DMS153 treated with DMSO at 0.1 percent for 48 hours (cell line): Measurements from ENCODE around the gene RAB7A.
A peak's percentile ranks its signal among the peaks of the same experiment; 100 is the strongest.

Experiments
- DNase-seq: peaks from one replicate; lab custom pipeline; 2025; ENCODE audit not compliant: unreplicated experiment; lab: John Stamatoyannopoulos, UW

Gene RAB7A

DNA sequence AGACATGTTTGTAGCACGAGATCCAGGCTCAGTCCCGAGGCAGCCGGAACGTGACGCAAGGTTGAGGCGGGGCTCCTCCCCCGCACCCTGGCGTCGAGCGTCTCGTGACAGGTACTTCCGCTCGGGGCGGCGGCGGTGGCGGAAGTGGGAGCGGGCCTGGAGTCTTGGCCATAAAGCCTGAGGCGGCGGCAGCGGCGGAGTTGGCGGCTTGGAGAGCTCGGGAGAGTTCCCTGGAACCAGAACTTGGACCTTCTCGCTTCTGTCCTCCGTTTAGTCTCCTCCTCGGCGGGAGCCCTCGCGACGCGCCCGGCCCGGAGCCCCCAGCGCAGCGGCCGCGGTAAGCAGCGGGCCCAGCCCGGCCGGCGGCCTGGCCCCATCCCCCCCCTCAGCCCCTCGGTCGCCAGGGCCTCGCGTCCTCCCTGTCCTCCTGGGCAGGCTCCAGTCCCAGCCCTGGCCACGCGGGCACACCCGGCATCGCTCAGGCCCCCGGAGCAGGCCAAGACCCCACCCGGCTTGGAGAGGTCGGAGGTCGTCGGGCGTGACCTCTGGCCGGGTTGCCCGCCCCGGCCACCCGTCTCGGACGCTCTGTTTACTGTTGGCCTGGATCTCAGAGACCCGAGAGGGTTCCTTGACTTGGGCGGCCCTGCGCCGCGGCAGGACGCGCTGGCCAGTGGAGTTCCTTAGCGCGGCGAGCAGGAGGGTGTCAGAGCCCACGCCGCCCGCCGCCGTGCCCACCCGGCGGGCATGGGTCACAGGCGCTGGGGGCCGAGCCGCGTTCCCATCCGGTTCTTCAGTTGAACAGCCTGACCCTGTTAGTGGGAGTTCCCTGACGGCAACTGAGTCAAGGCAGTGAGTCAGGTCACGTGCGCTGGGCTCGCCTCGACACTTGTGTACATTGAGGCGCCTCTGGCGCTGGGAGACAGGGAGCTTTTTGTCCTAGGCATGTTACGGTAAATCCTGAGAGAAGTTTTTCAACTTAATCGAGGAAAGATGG, at the start of gene RAB7A:
Gene RAB7A, plus strand, starts transcription at position 161 of the 994 bp plus-strand sequence. CDS start 69,185 bp downstream, outside the sequence.
- DNase-seq, result peak; percentile 86

- DNase-seq, result no peak
These were observed 46.6 kb upstream of the RAB7A start for GRCh38 chr3:128679338-128679737.

- peak; percentile 99 for DNase-seq
These were observed 45.2 kb upstream of the RAB7A start for GRCh38 chr3:128680603-128681368.

- DNase-seq, result peak; percentile 81
These were observed 44.6 kb upstream of the RAB7A start for GRCh38 chr3:128681369-128681829.

DNA sequence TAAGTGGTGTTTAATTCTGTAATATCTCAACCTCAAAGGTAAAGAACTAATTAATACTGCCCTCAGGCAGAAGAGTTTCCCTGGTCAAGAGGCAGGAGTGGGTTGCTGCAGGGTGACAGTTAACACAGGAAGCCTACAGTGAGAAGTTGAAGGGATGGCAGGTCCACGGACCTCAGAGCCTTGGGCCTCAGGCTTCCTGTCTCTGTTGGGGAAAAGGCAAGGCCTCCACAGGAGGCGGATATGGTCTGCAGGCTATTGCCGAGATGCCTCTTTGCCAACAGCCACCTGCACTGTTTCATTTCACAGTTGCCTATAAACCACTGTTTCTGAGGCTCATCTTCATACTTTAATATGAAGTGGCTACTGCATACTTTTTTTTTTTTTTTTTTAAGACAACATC, 42.0 kb upstream of the RAB7A start:
- no peak for DNase-seq

GRCh38 chr3:128684986-128685726, 40.8 kb upstream of the RAB7A start:
- DNase-seq, result no peak

DNA sequence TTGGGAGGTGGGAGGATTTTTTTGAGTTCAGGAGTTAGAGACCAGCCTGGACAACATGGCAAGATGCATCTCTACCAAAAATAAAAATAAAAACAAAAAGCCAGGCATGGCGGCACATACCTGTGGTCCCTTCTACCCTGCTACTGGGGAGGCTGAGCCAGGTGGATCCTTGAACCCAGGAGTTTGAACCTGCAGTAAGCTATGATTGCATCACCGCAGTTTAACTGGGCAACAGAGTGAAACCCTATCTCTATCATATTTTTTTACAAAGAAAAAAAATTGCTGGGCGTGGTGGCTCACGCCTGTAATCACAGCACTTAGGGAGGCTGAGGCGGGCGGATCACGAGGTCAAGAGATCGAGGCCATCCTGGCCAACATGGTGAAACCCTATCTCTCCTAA, 39.5 kb upstream of the RAB7A start:
- no peak for DNase-seq

GRCh38 chr3:128689060-128689459, 36.9 kb upstream of the RAB7A start:
- no peak for DNase-seq

DNA sequence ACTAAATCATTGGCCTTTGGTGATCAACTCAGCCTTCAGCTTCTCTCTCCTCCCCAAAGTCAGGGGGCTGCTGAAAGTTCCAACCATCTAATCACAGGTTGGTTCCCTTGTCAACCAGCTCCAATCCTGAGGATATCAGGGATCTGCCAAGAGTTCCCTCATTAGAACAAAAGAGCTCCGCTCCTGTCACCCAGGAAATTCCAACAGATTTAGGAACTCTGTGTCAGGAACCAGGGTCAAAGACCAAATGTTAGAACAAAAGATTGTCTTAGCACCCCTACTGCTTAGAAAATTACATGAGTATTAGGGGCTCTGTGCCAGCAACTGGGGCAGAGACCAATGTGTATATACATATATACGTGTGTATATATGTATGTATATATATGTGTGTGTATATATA, 32.3 kb upstream of the RAB7A start:
- no peak for DNase-seq

DNA sequence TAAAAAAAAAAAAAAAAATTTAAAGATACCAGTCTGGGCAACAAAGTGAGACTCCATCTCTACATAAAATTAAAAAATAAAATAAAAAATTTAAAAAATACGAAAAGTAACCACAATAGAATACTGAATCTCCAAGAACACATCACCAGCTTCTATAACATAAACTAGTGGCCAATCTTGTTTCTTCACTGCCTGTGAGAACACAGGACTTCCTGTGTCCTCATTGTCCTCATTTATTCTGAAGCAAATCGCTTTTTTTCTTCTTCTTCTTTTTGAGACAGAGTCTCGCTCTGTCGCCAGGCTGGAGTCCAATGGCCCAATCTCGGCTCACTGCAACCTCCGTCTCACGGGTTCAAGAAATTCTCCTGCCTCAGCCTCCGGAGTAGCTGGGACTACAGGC, 28.6 kb upstream of the RAB7A start:
- DNase-seq, result no peak

GRCh38 chr3:128698211-128699047, 27.6 kb upstream of the RAB7A start:
- peak; percentile 36 for DNase-seq

DNA sequence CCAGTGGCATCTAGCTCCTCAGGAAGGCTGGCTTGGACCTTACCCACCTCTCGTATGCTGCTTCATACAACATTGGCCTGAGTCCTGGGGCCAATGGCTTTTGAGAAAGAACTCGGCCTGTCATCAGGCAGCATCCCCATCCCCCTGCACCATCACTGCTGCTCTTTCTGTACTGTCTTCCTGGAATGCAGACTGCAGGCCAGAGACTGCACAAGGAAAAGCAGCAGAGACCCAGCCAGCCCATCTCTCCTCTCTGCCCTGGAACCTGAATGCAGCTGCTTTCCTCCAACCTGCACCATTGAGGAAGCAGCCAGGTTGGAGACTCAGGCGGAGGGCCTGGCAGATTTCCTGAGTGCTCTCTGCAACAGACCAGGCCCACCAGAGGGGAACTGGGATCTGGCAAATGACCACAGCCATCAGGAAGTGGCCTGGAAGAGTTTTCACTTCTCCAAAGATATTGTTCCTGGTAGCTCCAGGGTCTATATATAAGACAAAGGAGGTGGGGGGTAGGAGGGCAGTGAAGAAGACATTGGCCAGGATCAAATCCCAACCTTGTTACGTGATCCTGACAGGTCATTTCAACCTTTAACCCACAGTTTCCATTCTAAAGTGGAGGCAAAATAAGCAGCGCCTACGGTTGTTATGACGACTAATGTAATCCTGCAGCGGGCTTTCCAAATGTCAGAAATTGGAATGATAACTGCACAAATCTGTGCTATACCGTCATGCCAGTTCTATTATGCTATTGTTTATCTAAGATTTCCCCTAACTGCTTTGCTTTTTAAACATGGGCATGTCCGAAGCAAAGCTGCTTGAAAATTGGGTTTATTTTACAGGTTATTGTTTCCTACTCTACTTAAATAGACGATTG, 24.4 kb upstream of the RAB7A start:
- no peak for DNase-seq

- no peak for DNase-seq
These were observed 23.6 kb upstream of the RAB7A start for GRCh38 chr3:128702391-128702790.

DNA sequence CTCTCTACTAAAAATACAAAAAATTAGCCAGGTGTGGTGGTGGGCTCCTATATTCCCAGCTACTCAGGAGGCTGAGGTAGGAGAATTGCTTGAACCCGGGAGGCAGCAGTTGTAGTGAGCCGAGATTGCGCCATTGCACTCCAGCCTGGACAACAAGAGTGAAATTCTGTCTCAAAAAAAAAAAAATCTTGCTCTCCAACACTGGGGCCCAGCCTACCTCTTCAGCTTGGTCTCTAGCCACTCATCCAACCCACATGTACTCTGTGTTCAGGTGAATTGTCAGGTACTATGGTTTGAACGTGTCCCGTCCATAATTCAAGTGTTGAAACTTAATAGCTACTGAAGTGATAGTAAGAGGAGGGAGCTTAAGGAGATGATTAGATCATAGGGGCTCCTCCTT, 22.4 kb upstream of the RAB7A start:
- DNase-seq, result no peak

DNA sequence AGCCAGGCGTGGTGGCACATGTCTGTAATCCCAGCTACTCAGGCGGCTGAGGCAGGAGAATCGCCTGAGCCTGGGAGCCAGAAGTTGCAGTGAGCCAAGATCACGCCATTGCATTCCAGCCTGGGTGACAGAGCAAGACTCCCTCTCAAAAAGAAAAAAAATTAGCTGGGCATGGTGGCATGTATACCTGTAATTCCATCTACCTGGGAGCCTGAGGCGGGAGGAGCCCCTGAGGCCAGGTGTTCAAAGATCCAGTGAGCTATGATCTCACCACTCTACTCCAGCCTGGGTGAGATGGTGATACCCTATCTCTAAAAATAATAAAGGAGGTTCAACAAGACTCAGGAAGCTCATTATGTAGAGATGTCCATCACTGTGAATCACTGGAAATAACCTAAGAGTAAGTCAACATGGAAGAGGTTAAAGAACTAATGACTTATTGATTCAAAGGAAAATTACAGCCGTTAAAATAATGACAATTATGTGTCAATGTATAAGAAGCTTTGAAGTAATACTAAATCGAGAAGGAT, 19.8 kb upstream of the RAB7A start:
- no peak for DNase-seq

DNA sequence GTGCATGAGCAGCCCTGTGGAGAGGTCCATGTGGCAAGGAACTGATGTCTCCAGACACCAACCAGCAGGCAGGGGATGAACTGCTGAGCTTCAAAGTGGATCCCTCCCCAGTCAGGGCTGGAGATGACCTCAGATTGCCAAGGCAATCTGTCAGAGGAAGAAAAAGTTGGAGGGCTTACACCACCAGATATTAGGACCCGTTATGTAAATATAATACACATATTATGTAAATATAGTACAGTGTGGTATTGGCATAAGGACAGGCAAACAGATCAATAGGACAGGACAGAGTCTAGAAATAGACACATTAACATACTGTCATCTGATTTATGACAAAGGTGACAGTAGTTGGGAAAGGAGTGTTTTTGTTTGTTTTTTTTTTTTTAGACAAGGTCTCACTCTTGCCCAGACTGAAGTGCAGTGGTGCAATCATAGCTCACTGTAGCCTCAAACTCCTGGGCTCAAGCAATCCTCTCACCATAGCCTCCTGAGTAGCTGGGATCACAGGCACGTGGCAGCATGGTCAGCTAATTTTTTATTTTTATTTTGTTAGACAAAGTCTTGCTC, 18.0 kb upstream of the RAB7A start:
- no peak for DNase-seq

DNA sequence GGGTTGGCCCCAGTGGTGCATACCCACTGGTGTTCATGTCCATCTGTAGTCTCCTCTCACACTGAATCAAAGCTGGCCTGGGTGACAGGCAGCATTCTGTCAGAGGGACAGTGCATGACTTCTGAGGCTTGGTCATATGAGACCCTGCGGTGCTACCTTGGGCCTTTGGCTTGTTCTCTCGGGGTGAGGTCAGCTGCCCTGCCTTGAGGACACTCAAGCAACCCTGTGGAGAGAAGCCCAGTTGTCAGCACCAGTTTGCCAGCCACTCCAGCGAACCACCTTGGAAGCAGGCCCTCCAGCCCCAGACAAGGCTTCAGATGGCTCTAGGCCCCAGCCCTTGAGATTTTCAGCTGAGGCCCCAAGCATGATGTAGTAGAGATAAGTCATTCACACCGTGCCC, 16.9 kb upstream of the RAB7A start:
- DNase-seq, result no peak

DNA sequence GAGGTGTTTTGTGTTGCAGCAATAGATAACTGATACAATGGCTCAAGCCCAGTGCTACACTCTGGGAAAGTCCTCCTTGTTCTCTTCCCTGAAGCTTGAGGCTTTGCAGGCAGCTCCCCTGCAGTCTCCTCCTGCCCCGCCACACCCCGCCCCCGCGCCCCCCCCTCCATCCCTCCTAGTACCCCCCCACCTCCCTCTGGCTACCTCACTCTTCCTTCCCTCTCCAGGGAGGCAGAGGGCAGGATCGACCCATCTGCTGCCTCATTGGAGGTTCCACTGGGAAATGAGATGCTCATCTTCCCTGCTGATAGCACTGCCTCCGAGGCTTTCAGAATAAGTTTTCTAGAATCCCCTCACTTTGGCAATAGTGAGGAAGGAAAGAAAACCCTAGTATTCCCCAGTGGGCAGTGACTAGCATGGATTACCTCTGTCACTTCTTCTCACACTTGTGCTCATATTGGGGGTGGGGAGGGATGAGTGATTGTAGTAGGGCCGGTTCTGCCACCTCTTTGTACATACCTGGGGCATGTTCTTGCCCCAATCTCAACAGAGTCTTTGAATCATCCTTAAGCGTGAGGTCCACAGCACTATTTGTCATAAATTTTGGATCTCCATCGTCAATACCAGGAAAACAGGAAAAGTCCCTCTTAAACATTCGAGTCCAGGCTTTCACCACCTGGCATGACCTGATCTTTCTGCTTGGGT, 16.3 kb upstream of the RAB7A start:
- DNase-seq, result no peak
